GM12875 (cell line): ENCODE results near the gene LYPD1.

Source experiments
- H3K4me3 ChIP-seq: one replicate; pipeline ENCODE4 v1.5.1; 2011; ENCODE audit warnings: low read depth, low read length, control low read depth
- CTCF ChIP-seq: IDR thresholded peaks from 2 replicates; pipeline ENCODE4 v1.5.1; 2011; ENCODE audit warnings: low read depth, mild to moderate bottlenecking, control low read depth, inconsistent platforms, low read length, moderate library complexity, borderline replicate concordance; ENCODE audit not compliant: insufficient read depth

Gene LYPD1

DNA sequence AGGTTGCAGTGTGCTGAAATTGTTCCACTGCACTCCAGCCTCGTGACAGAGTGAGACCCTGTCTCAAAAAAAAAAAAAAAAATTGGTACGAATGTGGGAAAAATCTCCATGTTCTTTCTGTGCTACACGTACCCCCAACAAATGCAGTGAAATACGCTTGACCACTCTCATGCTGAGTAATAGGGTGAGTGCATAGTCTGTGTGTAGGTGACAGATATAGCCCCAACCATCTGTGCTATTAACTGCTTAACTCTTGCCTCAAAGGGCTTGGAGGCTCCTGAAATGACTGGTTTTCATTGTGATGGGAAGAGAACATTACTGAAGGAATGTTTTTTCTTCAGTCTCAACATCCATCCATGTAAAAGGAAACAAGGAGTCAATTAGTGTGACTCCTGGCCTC lies 15.7 kb downstream of the LYPD1 start:
- TF ChIP-seq CTCF, result no peak
- H3K4me3 ChIP-seq, result no peak overlapping the region

DNA sequence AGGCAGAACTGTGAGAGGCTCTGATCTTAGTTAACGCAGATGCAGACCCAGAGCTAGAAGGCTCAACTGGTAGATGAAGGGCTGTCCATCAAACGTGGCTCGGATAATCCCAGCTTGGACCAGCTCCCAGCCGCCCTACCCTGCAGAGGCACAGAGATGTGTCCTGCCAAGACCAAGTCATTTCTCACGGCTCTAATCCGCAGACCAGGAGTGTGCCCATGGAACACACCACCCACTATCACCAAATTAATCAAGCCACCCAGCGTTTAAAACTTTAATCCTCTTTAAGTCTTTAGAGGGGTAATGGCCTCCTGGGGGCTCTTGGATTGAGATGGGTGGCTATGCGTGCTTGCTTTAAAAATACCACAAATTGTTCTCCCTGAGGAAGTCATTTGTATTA lies 17.5 kb downstream of the LYPD1 start:
- H3K4me3 ChIP-seq, result no peak overlapping the region
- no peak for TF ChIP-seq CTCF

GRCh38 chr2:132651115-132652045 lies 18.6 kb downstream of the LYPD1 start:
- TF ChIP-seq CTCF, result peak; percentile 25; the same call in 1 of the 2 replicates
- no peak overlapping the region for H3K4me3 ChIP-seq

- no peak for TF ChIP-seq CTCF
- H3K4me3 ChIP-seq, result no peak overlapping the region
Measured at GRCh38 chr2:132646540-132647108, 23.4 kb downstream of the LYPD1 start.

GRCh38 chr2:132645722-132646539 lies 24.1 kb downstream of the LYPD1 start:
- no peak overlapping the region for H3K4me3 ChIP-seq
- TF ChIP-seq CTCF, result no peak

- no peak for TF ChIP-seq CTCF
- no peak overlapping the region for H3K4me3 ChIP-seq
Measured at GRCh38 chr2:132645176-132645575, 24.8 kb downstream of the LYPD1 start.

GRCh38 chr2:132642415-132642814 lies 27.6 kb downstream of the LYPD1 start:
- no peak overlapping the region for H3K4me3 ChIP-seq
- TF ChIP-seq CTCF, result no peak
